Measurements from ENCODE around the gene MINDY4.

Gene MINDY4

GRCh38 chr7:30772984-30773383, 1.8 kb downstream of the MINDY4 start:
- no peak for DNase-seq (ENCODE audit: low read depth, low spot score)

- DNase-seq (ENCODE audit: low read depth, low spot score): no peak
Observed at GRCh38 chr7:30775992-30776391, 4.8 kb downstream of the MINDY4 start.

GRCh38 chr7:30776971-30777370, 5.8 kb downstream of the MINDY4 start:
- no peak for DNase-seq (ENCODE audit: low read depth, low spot score)

GRCh38 chr7:30778255-30779025, 7.2 kb downstream of the MINDY4 start:
- no peak for DNase-seq (ENCODE audit: low read depth, low spot score)

GRCh38 chr7:30779574-30779973, 8.4 kb downstream of the MINDY4 start:
- DNase-seq (ENCODE audit: low read depth, low spot score): no peak

GRCh38 chr7:30780941-30781340, 9.7 kb downstream of the MINDY4 start:
- no peak for DNase-seq (ENCODE audit: low read depth, low spot score)

GRCh38 chr7:30782690-30783089, 11.5 kb downstream of the MINDY4 start:
- no peak for DNase-seq (ENCODE audit: low read depth, low spot score)

- no peak for DNase-seq (ENCODE audit: low read depth, low spot score)
Observed at GRCh38 chr7:30785786-30786185, 14.6 kb downstream of the MINDY4 start.

GRCh38 chr7:30787486-30787885, 16.3 kb downstream of the MINDY4 start:
- DNase-seq (ENCODE audit: low read depth, low spot score): no peak

- DNase-seq (ENCODE audit: low read depth, low spot score): no peak
Observed at GRCh38 chr7:30788640-30789333, 17.6 kb downstream of the MINDY4 start.

GRCh38 chr7:30789334-30789711, 18.1 kb downstream of the MINDY4 start:
- DNase-seq (ENCODE audit: low read depth, low spot score): no peak

GRCh38 chr7:30790356-30790755, 19.1 kb downstream of the MINDY4 start:
- no peak for DNase-seq (ENCODE audit: low read depth, low spot score)

GRCh38 chr7:30791114-30791513, 19.9 kb downstream of the MINDY4 start:
- no peak for DNase-seq (ENCODE audit: low read depth, low spot score)

- DNase-seq (ENCODE audit: low read depth, low spot score): no peak
Observed at GRCh38 chr7:30795161-30795948, 24.1 kb downstream of the MINDY4 start.

- DNase-seq (ENCODE audit: low read depth, low spot score): no peak
Observed at GRCh38 chr7:30796105-30796869, 25.1 kb downstream of the MINDY4 start.

GRCh38 chr7:30797176-30798040, 26.2 kb downstream of the MINDY4 start:
- no peak for DNase-seq (ENCODE audit: low read depth, low spot score)

- no peak for DNase-seq (ENCODE audit: low read depth, low spot score)
Observed at GRCh38 chr7:30799206-30799975, 28.2 kb downstream of the MINDY4 start.

GRCh38 chr7:30799976-30800661, 28.9 kb downstream of the MINDY4 start:
- DNase-seq (ENCODE audit: low read depth, low spot score): no peak

- no peak for DNase-seq (ENCODE audit: low read depth, low spot score)
Observed at GRCh38 chr7:30800785-30801252, 29.6 kb downstream of the MINDY4 start.

Data from activated CD4-positive, CD25-positive, alpha-beta regulatory T cell treated with anti-CD3 and anti-CD28 coated beads, Interleukin-2, amount 50 U/mL, for 16 hours (primary cell).